Erythroblast (primary cell): ENCODE measurements around the gene CNP.

ENCODE experiments used
- GATA1 ChIP-seq: IDR thresholded peaks from 2 replicates; pipeline ENCODE4 v1.6.1; 2011; ENCODE audit warnings: low read depth, mild to moderate bottlenecking, control low read depth, low read length, moderate library complexity
- POLR2A ChIP-seq: IDR thresholded peaks from 2 replicates; pipeline ENCODE4 v1.6.1; 2011; ENCODE audit warnings: mild to moderate bottlenecking, low read length

DNA sequence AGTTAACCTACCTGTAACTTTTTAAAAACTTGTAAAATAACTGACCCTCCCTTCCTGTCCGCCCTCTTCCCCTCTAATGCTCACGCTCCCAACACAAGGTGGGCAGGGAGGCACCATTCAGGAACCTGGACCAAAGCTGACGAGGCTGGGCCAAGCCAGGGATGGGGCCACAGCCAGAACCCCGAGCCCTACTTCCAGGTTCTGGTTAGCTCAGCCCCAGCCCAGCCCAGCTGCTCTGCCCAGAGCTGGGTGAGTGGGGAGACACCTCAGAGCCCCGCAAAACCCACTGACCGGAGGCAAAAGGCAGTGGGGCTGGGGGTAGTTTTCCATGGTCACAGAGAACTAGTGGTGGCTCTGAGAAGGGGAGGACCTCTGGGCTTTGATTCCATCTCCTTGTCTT is 7.4 kb downstream of the CNP start:
- TF ChIP-seq POLR2A = no peak
- TF ChIP-seq GATA1 = no peak
